Activated CD4-positive, alpha-beta T cell treated with anti-CD3 and anti-CD28 coated beads for 48 hours (primary cell): ENCODE data around the gene HIPK2.

Source experiments
- DNase-seq: peaks from one replicate; pipeline ENCODE4 v3.0.0-alpha.2; 2020

Gene HIPK2

DNA sequence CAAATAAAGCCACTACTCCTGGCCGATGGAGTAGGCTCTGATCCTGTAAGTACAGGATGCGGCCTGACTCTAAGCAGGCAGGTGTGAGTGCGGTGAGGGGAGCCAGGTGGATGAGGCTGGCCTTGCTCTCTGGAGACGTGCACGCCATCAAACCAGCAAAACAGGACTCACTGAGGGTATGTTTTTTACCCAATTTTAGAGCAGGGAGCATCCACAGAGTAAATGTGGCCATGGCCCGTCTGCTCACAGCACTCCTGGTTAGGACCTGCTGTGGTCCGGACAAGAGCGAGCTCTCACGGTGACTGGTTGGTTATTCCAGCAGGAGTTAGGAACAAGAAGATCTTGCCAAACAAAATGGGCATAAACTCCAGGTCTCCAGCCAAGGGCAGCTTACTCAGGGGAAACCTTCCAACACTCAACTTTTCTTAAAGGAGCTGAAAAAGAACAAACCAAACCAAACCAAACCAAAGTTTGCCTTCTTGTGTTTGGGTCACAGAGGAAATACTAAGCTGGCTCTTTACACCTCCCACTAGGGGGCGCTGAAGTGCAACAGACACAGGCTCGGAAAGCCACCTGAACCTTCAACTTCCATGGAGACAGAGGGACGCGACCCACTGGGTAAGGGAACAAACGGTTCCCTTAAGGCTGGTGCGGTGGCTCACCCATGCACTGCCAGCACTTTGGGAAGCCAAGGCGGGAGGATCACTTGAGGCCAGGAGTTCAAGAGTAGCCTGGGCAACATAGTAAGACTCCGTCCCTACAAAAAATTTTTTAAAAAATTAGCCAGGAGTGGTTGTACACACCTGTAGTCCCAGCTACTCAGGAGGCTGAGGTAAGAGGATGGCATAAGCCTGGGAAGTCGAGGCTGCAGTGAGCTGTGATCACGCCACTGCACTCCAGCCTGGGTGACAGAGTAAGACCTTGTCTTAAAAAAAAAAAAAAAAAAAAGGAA lies 131.9 kb downstream of the HIPK2 start:
- peak; percentile 89 for DNase-seq

GRCh38 chr7:139643951-139644585 lies 133.7 kb downstream of the HIPK2 start:
- DNase-seq = peak; percentile 22

DNA sequence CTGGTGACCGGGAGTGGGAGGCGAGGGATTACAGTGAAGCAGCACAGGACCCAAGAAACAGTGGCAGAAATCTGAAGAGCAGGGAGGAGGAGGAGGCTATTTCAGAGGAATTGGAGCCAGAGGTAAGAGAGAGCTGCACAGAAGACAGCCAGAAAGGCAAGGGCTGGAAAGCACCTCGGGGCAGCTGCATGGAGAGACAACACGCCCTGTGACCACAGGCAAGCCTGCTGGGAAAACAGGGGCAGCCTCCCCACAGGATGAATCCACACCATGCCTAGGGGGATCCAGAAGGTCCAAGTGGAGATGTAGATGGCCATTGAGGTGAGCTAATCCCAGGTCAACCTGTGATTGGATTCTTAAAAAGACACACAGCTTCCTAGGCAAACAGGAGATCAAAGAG lies 135.5 kb downstream of the HIPK2 start:
- no peak for DNase-seq

GRCh38 chr7:139641337-139641992 lies 136.3 kb downstream of the HIPK2 start:
- DNase-seq = no peak

DNA sequence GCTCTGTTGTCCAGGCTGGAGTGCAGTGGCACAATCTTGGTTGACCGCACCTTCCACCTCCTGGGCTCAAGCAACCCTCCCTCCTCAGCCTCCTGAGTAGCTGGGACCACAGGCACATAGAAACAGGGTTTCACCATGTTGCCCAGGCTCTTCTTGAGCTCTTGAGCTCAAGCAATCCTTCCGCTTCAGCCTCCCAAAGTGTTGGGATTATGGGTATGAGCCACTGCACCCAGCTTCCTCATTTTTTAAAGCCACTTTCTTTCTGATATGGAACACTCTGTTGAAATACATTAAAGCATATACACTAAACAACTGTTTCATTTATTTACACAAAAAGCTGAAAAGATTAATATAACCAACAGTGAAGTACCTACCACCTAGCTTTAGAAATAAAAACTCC lies 137.1 kb downstream of the HIPK2 start:
- DNase-seq = no peak

GRCh38 chr7:139639563-139639962 lies 138.2 kb downstream of the HIPK2 start:
- no peak for DNase-seq

DNA sequence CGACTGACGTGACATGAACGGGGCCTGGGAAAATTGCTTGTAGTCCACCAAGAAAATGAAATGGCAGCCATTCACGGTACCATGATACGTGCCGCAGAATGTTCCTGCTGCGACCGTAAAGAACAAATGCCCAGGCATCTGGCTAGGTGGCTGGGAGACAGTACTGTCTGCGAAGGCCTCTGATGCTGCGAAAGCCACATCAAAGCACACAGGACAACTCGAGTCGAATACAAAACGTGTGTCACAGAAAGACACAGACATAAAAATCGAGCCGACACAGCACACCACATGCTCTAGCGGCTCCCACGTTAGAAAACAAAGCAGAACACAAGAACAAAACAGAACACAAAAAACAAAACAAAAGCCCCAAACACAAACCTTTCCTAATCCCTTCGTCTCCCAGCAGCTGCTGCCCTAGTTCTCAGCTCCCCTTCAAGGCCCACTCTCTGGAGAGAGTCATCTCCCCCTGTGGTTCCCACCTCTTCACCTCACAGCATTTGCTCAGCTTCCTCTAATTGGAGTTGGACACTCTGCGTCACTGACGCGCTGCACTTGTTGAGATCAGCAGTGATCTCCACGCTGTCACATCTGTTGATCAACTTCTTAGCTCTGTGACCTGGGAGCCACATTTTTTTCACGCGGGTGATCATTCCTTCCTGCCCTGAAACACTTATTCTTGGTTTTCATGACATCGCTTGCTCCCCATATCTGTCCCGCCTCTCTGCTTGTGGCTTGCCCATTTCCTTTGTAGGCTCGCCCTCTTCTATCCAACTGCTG lies 142.1 kb downstream of the HIPK2 start:
- peak; percentile 78 for DNase-seq

DNA sequence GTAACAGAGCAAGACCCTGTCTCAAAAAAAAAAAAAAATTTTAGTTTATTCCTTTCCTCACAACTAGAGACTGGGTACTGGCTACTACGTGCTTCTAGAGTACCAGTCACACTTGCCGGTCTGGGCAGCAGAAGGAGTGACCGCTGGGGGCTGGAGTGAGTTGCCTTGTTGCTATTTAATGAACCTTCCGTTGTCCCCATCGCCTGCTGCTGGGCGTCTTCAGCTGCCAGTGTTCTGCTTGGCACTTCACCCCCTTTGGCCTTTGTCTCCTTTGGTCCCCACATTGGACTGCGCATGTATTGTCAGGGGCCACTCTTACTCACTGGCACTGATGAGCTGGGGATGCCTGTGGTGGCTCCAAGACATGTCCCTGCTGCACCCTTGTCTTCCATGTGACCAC lies 143.7 kb downstream of the HIPK2 start:
- DNase-seq = no peak

DNA sequence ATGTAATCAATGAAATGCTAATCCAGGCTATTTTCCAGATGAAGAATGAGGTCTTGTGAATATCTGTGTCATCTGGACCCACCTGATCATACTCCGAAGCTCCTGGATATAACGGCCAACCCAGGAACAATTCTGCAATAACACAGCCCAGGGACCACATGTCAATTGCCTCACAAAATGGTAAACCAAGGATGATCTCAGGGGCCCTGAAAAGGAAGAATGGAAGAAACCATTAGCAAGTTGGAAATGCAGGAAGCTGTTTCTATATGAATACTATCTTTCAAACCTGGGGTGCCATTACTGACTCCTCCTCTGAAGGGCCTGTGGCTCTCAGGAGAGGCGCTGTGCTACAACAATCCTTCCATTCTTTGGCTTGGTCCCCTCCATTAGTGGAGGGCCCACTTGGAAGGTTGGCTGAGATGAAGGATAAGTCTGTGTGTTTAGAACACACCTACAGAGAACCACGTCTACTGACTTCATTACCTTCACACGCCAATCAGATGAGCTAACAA lies 146.2 kb downstream of the HIPK2 start:
- DNase-seq = no peak

DNA sequence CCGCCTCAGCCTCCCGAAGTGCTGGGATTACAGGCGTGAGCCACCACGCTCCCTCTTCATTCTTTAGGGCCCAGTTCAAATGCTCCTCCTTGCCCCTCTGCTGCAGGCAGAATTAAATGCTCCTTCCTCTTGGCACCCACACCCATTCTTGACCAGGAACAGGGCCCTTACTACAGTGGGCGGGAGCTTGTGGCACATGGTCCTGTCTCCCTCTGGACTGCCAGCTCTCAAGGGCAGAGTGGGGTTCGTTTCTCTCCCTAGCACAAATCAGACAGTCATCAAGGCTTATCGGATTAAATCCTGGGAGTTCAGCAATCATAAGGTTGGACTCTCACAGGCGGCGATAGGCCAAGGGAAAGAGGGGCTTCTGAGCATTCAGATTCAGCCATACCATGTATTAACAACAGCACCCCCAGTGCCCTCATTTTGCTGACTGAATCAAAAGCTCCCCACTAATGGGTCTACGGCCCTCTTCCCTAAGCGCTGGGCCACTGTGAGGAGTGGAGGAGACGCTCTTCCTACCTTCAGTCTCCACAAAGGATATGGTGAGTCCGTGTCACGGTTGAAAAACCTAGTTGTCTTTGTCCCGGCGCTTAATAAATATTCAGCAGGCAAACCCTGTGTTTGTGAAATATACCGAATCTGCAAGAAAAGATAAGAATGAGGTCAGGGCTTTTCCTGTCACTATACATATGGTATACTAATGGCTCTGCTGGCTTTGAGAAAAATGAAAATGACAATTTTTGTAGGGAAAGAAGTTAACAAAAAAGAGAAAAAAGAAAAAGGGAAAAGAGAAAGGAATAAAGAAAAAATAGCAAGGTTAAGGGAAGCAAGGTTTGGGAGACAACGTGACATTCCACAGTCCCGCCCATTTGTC lies 146.9 kb downstream of the HIPK2 start:
- DNase-seq = no peak

DNA sequence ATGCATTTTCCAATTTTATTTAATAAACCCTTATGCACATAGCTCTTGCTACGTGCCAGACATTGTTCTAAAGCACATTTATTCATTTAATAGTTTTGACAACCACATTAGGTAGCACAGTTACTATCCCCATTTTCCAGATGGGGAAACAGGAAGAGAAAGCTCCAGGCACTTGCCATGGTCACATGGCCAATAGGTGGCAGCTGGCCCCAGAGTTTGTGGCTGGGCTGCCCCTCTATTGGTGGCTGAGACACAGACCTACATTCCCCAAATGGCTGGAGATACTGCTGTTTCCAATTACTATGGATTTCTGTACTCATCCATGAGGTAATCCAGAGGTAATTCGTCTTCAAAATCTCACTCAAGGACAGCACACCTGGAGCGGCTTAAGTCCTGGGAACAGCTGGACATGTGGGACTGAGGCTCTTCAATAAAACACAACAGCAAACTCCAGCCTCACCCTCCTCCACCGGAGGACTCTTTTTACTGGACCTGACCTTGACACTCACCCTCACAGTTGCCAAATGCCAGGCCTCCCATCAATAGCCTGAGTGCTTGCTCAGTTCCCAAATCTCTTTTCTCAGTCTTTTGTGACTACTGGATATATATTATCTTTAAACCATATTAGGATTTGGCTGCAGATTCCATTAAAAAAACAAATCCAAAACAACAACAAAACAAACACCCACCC lies 148.3 kb downstream of the HIPK2 start:
- DNase-seq = no peak

GRCh38 chr7:139627831-139628230 lies 150.0 kb downstream of the HIPK2 start:
- no peak for DNase-seq

DNA sequence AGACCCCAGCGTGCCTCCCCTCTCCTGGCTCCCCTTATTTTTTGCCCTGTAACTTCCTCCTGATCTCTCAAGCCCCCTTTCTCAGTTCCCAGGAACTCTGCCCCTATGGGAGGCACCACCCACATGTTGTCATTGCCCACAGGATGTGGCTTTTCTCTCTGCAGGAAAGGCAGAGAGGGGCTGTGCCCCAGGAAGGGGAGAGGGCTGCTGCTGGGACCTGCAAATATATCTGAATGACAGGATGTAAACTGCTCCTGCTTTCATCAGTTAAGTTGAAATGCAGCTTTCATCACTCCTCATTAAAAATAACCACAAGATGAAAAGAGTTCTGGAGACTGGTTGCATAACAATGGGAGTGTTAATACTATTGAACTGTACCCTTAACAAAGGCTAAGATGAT lies 151.0 kb downstream of the HIPK2 start:
- no peak for DNase-seq

DNA sequence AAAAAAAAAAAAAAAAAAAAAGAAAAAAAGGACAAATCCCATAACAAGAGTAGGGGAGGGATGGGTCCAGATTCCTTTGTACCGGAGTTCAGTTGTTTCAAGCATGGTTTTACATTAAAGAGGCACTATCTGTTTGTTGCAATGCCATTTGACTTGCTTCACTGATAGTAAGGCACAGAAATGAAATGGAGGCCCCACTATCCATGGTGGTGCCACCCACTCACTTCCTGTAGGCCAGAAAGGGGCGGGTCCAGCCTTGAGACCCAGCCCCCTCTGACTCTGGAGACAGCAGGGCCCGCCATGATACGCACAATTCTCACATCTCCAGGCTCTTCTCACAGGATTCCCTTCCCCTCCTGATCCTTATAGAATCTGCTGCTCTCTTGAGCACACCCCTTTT lies 154.3 kb downstream of the HIPK2 start:
- peak; percentile 41 for DNase-seq

GRCh38 chr7:139620676-139621344 lies 157.0 kb downstream of the HIPK2 start:
- DNase-seq = peak; percentile 80

GRCh38 chr7:139619367-139619657 lies 158.5 kb downstream of the HIPK2 start:
- no peak for DNase-seq

GRCh38 chr7:139618482-139619366 lies 159.1 kb downstream of the HIPK2 start:
- peak; percentile 66 for DNase-seq

DNA sequence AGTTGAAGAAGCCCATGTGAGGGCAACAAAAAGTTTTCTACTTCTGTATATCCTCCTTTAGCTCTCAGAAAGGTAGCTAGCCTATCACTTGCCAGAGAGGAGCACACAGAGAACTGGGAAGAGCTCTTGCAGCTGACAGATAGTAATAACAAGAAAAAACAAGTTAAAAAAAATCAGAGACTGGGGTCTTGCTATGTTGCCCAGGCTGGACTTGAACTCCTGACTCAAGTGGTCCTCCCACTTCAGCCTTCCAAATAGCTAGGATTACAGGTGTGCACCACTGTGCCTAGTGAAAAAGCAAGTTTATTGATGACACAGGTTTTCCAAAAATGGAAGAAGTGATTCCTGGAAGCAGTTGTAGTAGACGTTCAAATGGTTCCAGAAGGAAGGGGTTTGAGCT lies 160.7 kb downstream of the HIPK2 start:
- DNase-seq = no peak

GRCh38 chr7:139614886-139615285 lies 162.9 kb downstream of the HIPK2 start:
- no peak for DNase-seq

DNA sequence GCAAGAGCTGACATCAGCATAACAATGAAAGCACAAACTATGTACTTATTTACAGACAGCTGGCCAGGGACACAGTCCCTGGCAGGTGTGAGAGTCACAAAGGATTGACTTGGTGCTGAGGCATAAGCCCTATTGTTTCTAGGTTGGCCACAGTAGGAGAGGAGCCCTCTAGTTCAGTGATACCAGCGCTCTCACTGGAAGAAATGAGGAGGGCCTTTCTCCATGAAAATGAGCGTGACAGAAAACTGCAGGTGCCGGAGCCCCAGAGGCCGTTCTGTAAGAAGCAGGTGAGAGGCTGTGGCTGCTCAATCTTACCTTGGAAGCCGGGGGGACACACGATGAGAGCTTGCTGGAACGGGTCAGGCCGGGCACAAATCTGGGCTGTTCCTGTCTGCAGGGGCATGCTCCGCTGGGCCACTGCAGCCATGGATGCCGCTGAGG lies 163.8 kb downstream of the HIPK2 start:
- no peak for DNase-seq
